Measurements from ENCODE around the gene ZNF786. TPM values are rescaled to one million over a fixed set of nuclear protein-coding genes. Genes with fewer than 3 reads are reported as not detected.
A peak's percentile ranks its signal among the peaks of the same experiment; 100 is the strongest.

Gene ZNF786
- total and polyA plus RNA-seq, 10 donors, result 2.8 to 10.6 (median 7.6) TPM

DNA sequence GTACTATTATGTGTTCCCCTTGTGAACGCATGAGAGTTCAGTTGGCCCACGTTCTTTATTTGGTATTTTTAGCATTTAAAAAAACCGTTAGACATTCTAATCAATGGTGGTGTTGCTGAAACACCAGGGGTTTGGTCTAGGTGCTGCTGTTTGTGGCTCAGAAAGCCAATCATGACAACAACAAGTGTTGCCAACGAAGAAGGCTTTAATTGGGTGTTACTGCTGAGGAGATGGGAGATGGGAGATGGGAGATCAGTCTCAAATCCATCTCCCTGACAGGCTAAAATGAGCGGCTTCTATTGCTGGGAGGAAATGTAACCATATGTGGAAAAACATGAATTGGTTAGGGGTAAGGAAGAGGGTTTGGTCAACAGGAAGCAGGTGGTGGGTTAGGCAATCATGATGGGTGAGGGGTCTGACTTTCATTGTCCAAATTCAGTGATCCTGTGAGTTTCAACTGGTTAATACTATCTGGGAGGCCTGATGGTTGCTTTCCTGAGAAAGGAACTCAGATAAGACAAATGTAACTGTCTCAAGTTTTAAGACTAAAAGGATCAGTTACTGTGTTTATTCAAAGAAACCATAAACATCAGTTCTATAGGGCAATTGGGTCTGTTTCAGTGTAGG, 40.2 kb upstream of the ZNF786 start:
- Histone ChIP-seq H3K9me3 (peaks cover 8 to 25% (median 19%) of the 10 kb centered on the region in 8 donors), H3K4me1 (peaks cover 0 to 12% (median 7%) of the 10 kb centered on the region in 6 donors)
- 85 to 95% (median 92%) methylated on average over 5 of the region's 5 CpGs for WGBS, 5 donors

DNA sequence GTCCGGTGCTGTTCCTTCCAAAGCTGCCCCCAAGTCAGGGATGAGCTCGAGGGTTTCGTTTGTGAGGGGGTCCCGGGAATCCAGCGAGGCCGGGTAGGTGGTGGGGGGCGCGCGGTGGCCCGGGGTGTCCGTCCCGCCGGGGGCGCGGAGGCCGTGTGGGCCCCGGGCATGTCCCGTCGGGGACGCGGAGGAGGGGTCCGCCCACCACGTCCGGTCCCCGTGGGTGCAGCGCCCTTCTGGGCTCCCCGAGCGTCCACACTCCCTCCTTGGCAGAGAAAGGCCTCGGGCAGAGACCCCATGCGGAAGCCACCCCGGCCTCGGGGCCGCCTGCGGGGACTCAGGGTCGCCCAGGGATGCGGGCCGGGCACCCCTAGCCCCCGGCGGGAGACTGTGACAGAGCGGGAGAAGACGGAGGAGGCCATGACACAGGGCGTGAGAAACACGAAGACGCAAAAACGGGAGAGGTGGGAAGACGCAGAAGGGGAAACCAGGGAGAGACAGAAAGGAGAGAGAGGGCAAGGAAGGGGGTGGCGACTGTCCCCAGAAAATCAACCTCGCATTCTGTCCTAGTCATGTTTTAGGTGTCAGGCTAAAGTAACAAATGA, 36.2 kb upstream of the ZNF786 start:
- Histone ChIP-seq H3K27me3 (replicated peaks in 1 of 7) (no peaks in the 10 kb centered on the region), H3K36me3 (peaks cover 0 to 30% (median 22%) of the 10 kb centered on the region in 6 donors), H3K27ac (peak overlapping the region; percentile 92 to 99 (median 96)), H3K9me3 (peaks cover 8 to 21% (median 19%) of the 10 kb centered on the region in 8 donors), H3K4me3 (peak overlapping the region; percentile 69 to 93 (median 87)), H3K4me1 (peaks cover 6 to 28% (median 19%) of the 10 kb centered on the region in 6 donors)
- 0 to 1% (median 0%) methylated on average over 24 to 48 of the region's 48 CpGs for WGBS, 5 donors
- no peak for TF ChIP-seq POLR2AphosphoS5 (IDR thresholded peaks at IDR 0.05)
- TF ChIP-seq POLR2A (IDR thresholded peaks at IDR 0.05), result no peak
- TF ChIP-seq, protein P1, sequence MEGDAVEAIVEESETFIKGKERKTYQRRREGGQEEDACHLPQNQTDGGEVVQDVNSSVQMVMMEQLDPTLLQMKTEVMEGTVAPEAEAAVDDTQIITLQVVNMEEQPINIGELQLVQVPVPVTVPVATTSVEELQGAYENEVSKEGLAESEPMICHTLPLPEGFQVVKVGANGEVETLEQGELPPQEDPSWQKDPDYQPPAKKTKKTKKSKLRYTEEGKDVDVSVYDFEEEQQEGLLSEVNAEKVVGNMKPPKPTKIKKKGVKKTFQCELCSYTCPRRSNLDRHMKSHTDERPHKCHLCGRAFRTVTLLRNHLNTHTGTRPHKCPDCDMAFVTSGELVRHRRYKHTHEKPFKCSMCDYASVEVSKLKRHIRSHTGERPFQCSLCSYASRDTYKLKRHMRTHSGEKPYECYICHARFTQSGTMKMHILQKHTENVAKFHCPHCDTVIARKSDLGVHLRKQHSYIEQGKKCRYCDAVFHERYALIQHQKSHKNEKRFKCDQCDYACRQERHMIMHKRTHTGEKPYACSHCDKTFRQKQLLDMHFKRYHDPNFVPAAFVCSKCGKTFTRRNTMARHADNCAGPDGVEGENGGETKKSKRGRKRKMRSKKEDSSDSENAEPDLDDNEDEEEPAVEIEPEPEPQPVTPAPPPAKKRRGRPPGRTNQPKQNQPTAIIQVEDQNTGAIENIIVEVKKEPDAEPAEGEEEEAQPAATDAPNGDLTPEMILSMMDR (IDR thresholded peaks at IDR 0.05 in 8 of 11, conservative IDR thresholded peaks at IDR 0.05 in 3 of 11), result no peak
- intact Hi-C loops (cut with DNase I; ENCODE audit: low total_unique reads), result no loop called here
- peak; percentile 94 for DNase-seq

More for the DNA sequence above, 40.2 kb upstream of the ZNF786 start:
- Histone ChIP-seq H3K27me3 (replicated peaks in 1 of 7) (no peaks in the 10 kb centered on the region), H3K4me3 (no peak overlapping the region), H3K36me3 (peaks cover 0 to 50% (median 28%) of the 10 kb centered on the region in 6 donors), H3K27ac (no peak overlapping the region)
- no peak for DNase-seq
- intact Hi-C loops (cut with DNase I; ENCODE audit: low total_unique reads), result no loop called here
- TF ChIP-seq, protein P1 (IDR thresholded peaks at IDR 0.05 in 8 of 11, conservative IDR thresholded peaks at IDR 0.05 in 3 of 11), result no peak
- TF ChIP-seq POLR2AphosphoS5 (IDR thresholded peaks at IDR 0.05) (no peak), POLR2A (IDR thresholded peaks at IDR 0.05) (no peak)

DNA sequence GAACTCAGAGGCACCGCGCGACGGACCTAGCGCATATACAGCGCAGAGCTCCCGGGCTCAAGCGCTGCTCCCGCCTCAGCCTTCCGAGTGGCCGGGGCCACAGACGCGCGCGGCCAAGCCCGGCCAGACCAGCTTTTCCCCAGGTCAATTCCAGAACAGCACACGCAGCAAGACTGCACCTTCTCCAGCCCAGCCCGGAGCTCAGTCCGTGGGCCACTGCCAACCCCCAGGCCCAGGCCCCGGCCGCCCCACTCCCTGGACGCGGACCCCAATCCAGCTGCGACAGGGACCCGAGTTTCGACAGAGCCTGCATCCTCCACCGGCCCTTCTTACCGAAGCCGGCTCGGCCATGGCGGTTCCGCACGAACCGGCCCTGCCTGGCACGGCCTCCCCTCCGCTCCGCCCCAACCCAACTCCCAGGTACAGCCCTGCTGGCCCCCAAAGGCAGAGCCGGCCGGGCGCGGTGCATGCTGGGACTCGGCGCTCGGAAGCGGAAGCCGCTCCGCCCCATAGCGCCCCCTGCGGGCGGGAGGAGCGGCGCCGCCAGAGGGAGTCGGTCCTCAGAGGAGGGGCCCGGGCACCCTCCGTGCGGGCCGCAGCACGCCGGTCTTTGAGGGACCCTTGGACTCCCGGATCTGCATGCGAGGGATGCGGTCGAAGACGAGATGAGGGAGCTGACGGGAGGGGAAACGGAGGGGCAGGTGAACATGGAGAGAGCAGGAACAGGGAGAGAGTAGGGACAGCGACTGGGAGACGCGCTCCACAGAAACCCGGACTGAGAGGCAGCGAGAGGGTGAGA, 35.5 kb upstream of the ZNF786 start, which contains the start of gene ZNF425:
Gene ZNF425, minus strand, starts transcription at position 462 of the 799 bp plus-strand sequence. Its CDS starts 111 bp downstream, at position 351.
- TF ChIP-seq, protein P1 (IDR thresholded peaks at IDR 0.05 in 8 of 11, conservative IDR thresholded peaks at IDR 0.05 in 3 of 11), result peak; percentile 97 to 100 (median 99)
- TF ChIP-seq POLR2AphosphoS5 (IDR thresholded peaks at IDR 0.05), result peak; percentile 98 to 99 (median 98)
- peak; percentile 87 to 95 (median 92) for TF ChIP-seq POLR2A (IDR thresholded peaks at IDR 0.05)
- H3K27me3 ChIP-seq (replicated peaks in 1 of 7), result no peaks in the 10 kb centered on the region
- H3K27ac ChIP-seq, result peak within 1 kb of the TSS; percentile 92 to 99 (median 96)
- peaks cover 0 to 23% (median 15%) of the 10 kb centered on the region in 6 donors for H3K36me3 ChIP-seq
- H3K9me3 ChIP-seq, result peaks cover 7 to 14% (median 12%) of the 10 kb centered on the region in 8 donors
- WGBS, 5 donors, result 0 to 1% (median 0%) methylated on average over 20 to 72 of the region's 72 CpGs
- peaks cover 6 to 28% (median 19%) of the 10 kb centered on the region in 6 donors for H3K4me1 ChIP-seq
- DNase-seq, result peak; percentile 99
- peak within 1 kb of the TSS; percentile 69 to 93 (median 87) for H3K4me3 ChIP-seq
- intact Hi-C loops (cut with DNase I; ENCODE audit: low total_unique reads), result no loop called here

Data from spleen (tissue), 11 donors.